MM.1S (cell line): ENCODE data around the gene ALDOA.

ENCODE experiments used
- CTCF ChIP-seq: fragments of 300-600 bp; sonication (generic); IDR thresholded peaks from 2 replicates; pipeline ENCODE4 v1.5.1; 2016; ENCODE audit warnings: antibody characterized with exemption, low read length, mixed read lengths
- EZH2 ChIP-seq: fragments of 300-600 bp; sonication (generic); optimal IDR thresholded peaks from 2 replicates; pipeline ENCODE3; 2017; ENCODE audit warnings: low read depth, mild to moderate bottlenecking, antibody characterized with exemption, low read length, mixed read lengths
- EZH2phosphoT487 ChIP-seq: fragments of 300-600 bp; sonication (generic); IDR thresholded peaks from 2 replicates; pipeline ENCODE4 v1.6.1; 2018; ENCODE audit warnings: antibody characterized with exemption, low read length

- TF ChIP-seq CTCF (no peak), EZH2 (no peak), EZH2phosphoT487 (no peak)
Observed at GRCh38 chr16:30087181-30087898, 21.8 kb downstream of the ALDOA start.
